Measurements from ENCODE around the gene TMEM134.

- TF ChIP-seq GATA3 (IDR thresholded peaks at IDR 0.05; ENCODE audit: low read depth, low read length) (no peak), GATA2 (IDR thresholded peaks at IDR 0.05; ENCODE audit: low read depth, low read length) (no peak)
These were observed 3.9 kb downstream of the TMEM134 start for GRCh38 chr11:67465189-67465510.

All from SH-SY5Y (cell line).